GM06990 (cell line): ENCODE data around the gene SNW1.

Source experiments
- DNase-seq: peaks from one replicate; pipeline ENCODE4 v3.0.0-alpha.2; 2011; ENCODE audit not compliant: insufficient read length; ENCODE audit errors: extremely low read depth
- H3K27me3 ChIP-seq: replicated peaks from 2 replicates; pipeline ENCODE4 v1.6.0; 2011; ENCODE audit warnings: low read length; ENCODE audit not compliant: control insufficient read depth, insufficient read depth
- H3K36me3 ChIP-seq: 2 replicates; pipeline ENCODE4 v1.5.1; 2011; ENCODE audit warnings: low read length; ENCODE audit not compliant: control insufficient read depth, insufficient read depth
- H3K4me3 ChIP-seq: replicated peaks from 2 replicates; pipeline ENCODE4 v1.5.1; 2011; ENCODE audit warnings: low read depth, mild to moderate bottlenecking, control low read depth, low read length
- TF ChIP-seq, protein P1 (sequence below): IDR thresholded peaks from 2 replicates; pipeline ENCODE4 v1.5.1; 2011; ENCODE audit warnings: low read length, control low read depth, mild to moderate bottlenecking, inconsistent platforms; ENCODE audit not compliant: insufficient read depth, poor library complexity, severe bottlenecking

The SNW1 gene

DNA sequence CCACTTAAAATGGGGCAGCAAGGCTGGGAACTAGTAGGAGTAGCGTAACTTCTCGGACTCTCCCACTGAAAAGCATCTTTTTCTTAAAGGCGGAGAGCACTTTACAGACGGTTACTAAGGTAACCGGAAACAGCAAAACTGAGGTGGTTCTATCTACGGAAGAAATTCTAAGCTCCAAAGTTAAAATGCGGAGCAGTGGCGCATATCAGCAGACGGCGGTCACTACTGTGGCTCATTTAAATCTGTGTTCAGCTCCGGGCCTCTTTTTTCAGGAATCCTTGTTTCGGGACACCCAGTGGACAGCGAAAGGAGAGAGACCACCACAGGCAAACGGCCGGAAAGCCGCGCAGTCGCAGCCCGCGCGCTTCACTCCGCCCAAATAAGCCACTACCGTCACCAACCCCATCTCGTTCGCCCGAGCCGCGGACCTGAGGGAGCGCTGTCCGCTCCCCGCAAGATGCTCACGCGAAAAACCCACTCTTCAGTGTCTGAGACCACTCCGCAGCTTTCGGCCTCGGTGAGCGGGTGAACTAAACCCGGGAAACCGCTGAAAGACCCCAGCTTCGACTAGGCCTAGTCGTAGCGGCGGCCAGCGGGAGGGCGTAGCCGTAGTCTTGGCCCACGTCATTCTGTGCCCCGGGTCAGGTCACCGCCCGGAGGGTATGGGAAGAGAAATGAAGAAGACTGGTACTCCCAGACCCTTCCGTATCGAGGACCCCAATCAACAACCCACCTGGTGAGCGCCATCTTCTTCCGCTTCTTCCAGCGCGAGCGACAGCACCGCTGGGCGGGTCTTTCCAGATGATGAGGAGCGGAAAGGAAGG, at the start of gene SNW1:
Gene SNW1, minus strand, starts transcription at position 776 of the 824 bp plus-strand sequence. Its CDS starts 29 bp downstream, at position 747.
- no peaks in the 10 kb centered on the region; the same call in none of the 2 replicates for H3K36me3 ChIP-seq
- H3K27me3 ChIP-seq = no peaks in the 10 kb centered on the region
- peak within 1 kb of the TSS; percentile 97 for H3K4me3 ChIP-seq
- DNase-seq = peak; percentile 86
- TF ChIP-seq, protein P1, sequence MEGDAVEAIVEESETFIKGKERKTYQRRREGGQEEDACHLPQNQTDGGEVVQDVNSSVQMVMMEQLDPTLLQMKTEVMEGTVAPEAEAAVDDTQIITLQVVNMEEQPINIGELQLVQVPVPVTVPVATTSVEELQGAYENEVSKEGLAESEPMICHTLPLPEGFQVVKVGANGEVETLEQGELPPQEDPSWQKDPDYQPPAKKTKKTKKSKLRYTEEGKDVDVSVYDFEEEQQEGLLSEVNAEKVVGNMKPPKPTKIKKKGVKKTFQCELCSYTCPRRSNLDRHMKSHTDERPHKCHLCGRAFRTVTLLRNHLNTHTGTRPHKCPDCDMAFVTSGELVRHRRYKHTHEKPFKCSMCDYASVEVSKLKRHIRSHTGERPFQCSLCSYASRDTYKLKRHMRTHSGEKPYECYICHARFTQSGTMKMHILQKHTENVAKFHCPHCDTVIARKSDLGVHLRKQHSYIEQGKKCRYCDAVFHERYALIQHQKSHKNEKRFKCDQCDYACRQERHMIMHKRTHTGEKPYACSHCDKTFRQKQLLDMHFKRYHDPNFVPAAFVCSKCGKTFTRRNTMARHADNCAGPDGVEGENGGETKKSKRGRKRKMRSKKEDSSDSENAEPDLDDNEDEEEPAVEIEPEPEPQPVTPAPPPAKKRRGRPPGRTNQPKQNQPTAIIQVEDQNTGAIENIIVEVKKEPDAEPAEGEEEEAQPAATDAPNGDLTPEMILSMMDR = no peak

DNA sequence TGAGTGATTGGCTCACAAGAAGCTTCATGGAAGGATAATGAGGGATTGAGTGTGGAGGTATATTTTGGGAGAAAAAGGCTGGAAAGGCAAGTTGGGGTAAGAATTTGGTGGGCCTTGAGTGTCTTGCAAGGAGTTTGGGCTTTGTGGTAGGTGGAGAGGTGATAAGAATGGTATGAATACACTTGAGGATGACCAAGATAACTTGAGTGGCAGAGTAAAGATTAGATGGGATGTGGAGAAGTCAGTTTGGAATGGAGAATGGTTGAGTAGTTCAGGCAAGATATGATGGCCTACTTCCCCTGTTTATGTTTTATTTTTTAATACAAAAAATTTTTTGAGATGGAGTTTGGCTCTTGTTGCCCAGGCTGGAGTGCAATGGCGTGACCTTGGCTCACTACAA, 48.1 kb upstream of the SNW1 start:
- no peaks in the 10 kb centered on the region for H3K36me3 ChIP-seq
- TF ChIP-seq, protein P1 = no peak

DNA sequence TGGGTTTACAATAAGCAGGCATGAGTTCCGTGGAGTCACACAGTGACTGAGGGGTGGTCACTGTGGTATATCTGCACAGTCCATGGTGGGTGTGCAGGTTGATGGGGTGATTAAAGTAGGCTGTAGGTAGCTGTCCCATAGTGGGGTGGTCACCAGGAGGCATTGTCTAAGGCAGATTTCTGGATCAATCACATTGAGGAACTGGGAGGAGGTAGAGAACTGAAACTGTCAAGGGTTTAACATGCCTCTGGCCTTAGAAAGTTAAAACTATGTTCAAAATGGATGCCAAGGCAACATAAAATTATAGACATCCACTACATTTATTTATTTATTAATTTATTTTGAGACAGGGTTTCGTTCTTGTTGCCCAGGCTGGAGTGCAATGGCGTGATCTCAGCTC, 47.3 kb upstream of the SNW1 start:
- no peaks in the 10 kb centered on the region for H3K27me3 ChIP-seq
- no peaks in the 10 kb centered on the region for H3K36me3 ChIP-seq
- no peak for DNase-seq
- H3K4me3 ChIP-seq = no peak overlapping the region
- TF ChIP-seq, protein P1 = no peak

More for the DNA sequence above, 48.1 kb upstream of the SNW1 start:
- Histone ChIP-seq H3K27me3 (no peaks in the 10 kb centered on the region), H3K4me3 (no peak overlapping the region)
- no peak for DNase-seq

DNA sequence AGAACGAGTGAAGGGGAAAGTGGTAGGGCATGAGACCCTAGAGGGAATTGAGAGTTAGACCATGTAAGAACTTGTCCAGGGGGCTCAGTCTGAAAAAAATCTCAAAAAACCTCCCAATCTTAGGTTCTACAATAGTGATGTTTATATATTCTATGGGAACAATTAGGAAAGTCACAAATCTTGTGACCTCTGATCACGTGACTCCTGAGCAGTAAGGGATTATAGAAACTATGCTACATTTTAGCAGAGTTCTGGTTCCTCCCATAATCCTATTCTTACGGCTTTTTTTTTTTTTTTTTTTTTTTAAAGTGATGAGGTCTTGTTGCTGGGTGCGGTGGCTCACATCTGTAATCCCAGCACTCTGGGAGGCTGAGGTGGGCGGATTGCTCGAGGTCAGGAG, 44.8 kb upstream of the SNW1 start:
- DNase-seq = no peak
- no peaks in the 10 kb centered on the region for H3K36me3 ChIP-seq
- H3K27me3 ChIP-seq = no peaks in the 10 kb centered on the region
- TF ChIP-seq, protein P1 = no peak
- H3K4me3 ChIP-seq = no peak overlapping the region

DNA sequence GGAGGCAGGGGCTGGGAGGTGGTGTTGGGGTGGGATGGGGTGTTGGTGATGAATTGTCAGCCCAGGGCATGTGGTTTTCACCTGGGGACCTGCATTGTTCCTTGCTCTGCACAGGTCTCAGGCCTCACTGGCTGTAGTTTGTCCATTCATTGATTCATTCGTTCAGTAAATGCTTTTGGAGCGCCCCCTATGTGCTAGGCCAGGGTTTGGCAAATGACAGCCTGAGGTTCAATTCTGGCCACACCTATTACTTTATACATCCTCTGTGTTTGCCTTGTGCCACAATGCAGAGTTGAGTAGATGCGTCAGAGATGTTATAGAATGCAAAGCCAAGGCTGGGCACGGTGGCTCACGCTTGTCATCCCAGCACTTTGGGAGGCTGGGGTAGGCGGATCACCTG, 43.6 kb upstream of the SNW1 start:
- TF ChIP-seq, protein P1 = peak; percentile 62
- DNase-seq = no peak
- no peak overlapping the region for H3K4me3 ChIP-seq
- no peaks in the 10 kb centered on the region for H3K27me3 ChIP-seq
- H3K36me3 ChIP-seq = no peaks in the 10 kb centered on the region
